Measurements from ENCODE around the gene SPSB4. TPM values are rescaled to one million over a fixed set of nuclear protein-coding genes. Genes with fewer than 3 reads are reported as not detected.

Gene SPSB4
- total RNA-seq, 3 donors from 2014 or later = not detected

GRCh38 chr3:141091426-141091825, 40.3 kb downstream of the SPSB4 start:
- Mint-ChIP-seq H3K36me3 (ENCODE audit: insufficient read depth) (no peaks in the 10 kb centered on the region), H3K4me1 (ENCODE audit: low read depth) (no peaks in the 10 kb centered on the region), H3K27me3 (ENCODE audit: low read depth) (no peaks in the 10 kb centered on the region), H3K9me3 (no peaks in the 10 kb centered on the region), H3K4me3 (no peak overlapping the region)
- ATAC-seq (no peak), DNase-seq (no peak)

GRCh38 chr3:141092663-141093062, 41.5 kb downstream of the SPSB4 start:
- H3K4me1 Mint-ChIP-seq (ENCODE audit: low read depth) = no peaks in the 10 kb centered on the region
- no peak overlapping the region for H3K4me3 Mint-ChIP-seq
- H3K36me3 Mint-ChIP-seq (ENCODE audit: insufficient read depth) = no peaks in the 10 kb centered on the region
- H3K9me3 Mint-ChIP-seq = no peaks in the 10 kb centered on the region
- H3K27me3 Mint-ChIP-seq (ENCODE audit: low read depth) = no peaks in the 10 kb centered on the region
- ATAC-seq (no peak), DNase-seq (no peak)

GRCh38 chr3:141093397-141093796, 42.2 kb downstream of the SPSB4 start:
- H3K9me3 Mint-ChIP-seq = no peaks in the 10 kb centered on the region
- no peak overlapping the region for H3K4me3 Mint-ChIP-seq
- H3K4me1 Mint-ChIP-seq (ENCODE audit: low read depth) = no peaks in the 10 kb centered on the region
- DNase-seq (no peak), ATAC-seq (no peak)
- H3K36me3 Mint-ChIP-seq (ENCODE audit: insufficient read depth) = no peaks in the 10 kb centered on the region
- no peaks in the 10 kb centered on the region for H3K27me3 Mint-ChIP-seq (ENCODE audit: low read depth)

- no peak for DNase-seq
- H3K36me3 Mint-ChIP-seq (ENCODE audit: insufficient read depth) = no peaks in the 10 kb centered on the region
- ATAC-seq = no peak
- no peak overlapping the region for H3K4me3 Mint-ChIP-seq
- H3K9me3 Mint-ChIP-seq = no peaks in the 10 kb centered on the region
- H3K27me3 Mint-ChIP-seq (ENCODE audit: low read depth) = no peaks in the 10 kb centered on the region
- no peaks in the 10 kb centered on the region for H3K4me1 Mint-ChIP-seq (ENCODE audit: low read depth)
Observed at GRCh38 chr3:141093971-141094684, 43.0 kb downstream of the SPSB4 start.

GRCh38 chr3:141094790-141095545, 43.8 kb downstream of the SPSB4 start:
- Mint-ChIP-seq H3K36me3 (ENCODE audit: insufficient read depth) (no peaks in the 10 kb centered on the region), H3K4me1 (ENCODE audit: low read depth) (no peaks in the 10 kb centered on the region)
- ATAC-seq = no peak

GRCh38 chr3:141095546-141095937, 44.4 kb downstream of the SPSB4 start:
- H3K9me3 Mint-ChIP-seq = no peaks in the 10 kb centered on the region
- no peaks in the 10 kb centered on the region for H3K36me3 Mint-ChIP-seq (ENCODE audit: insufficient read depth)
- ATAC-seq (no peak), DNase-seq (no peak)
- no peak overlapping the region for H3K4me3 Mint-ChIP-seq
- H3K4me1 Mint-ChIP-seq (ENCODE audit: low read depth) = no peaks in the 10 kb centered on the region
- H3K27me3 Mint-ChIP-seq (ENCODE audit: low read depth) = peaks cover 3% of the 10 kb centered on the region

More at GRCh38 chr3:141094790-141095545, 43.8 kb downstream of the SPSB4 start:
- Mint-ChIP-seq H3K27me3 (ENCODE audit: low read depth) (peaks cover under 1% of the 10 kb centered on the region), H3K9me3 (no peaks in the 10 kb centered on the region), H3K4me3 (no peak overlapping the region)
- no peak for DNase-seq

GRCh38 chr3:141096164-141096563, 45.0 kb downstream of the SPSB4 start:
- no peak for DNase-seq
- no peak for ATAC-seq
- no peaks in the 10 kb centered on the region for H3K4me1 Mint-ChIP-seq (ENCODE audit: low read depth)
- no peak overlapping the region for H3K4me3 Mint-ChIP-seq
- H3K9me3 Mint-ChIP-seq = no peaks in the 10 kb centered on the region
- H3K27me3 Mint-ChIP-seq (ENCODE audit: low read depth) = peaks cover 3% of the 10 kb centered on the region
- no peaks in the 10 kb centered on the region for H3K36me3 Mint-ChIP-seq (ENCODE audit: insufficient read depth)

GRCh38 chr3:141096981-141097380, 45.8 kb downstream of the SPSB4 start:
- Mint-ChIP-seq H3K36me3 (ENCODE audit: insufficient read depth) (no peaks in the 10 kb centered on the region), H3K9me3 (no peaks in the 10 kb centered on the region), H3K27me3 (ENCODE audit: low read depth) (peaks cover 3% of the 10 kb centered on the region), H3K4me3 (no peak overlapping the region), H3K4me1 (ENCODE audit: low read depth) (no peaks in the 10 kb centered on the region)
- ATAC-seq (no peak), DNase-seq (no peak)

GRCh38 chr3:141100112-141100511, 49.0 kb downstream of the SPSB4 start:
- Mint-ChIP-seq H3K4me1 (ENCODE audit: low read depth) (no peaks in the 10 kb centered on the region), H3K36me3 (ENCODE audit: insufficient read depth) (no peaks in the 10 kb centered on the region), H3K27me3 (ENCODE audit: low read depth) (peaks cover 3% of the 10 kb centered on the region), H3K9me3 (no peaks in the 10 kb centered on the region), H3K4me3 (no peak overlapping the region)
- DNase-seq = no peak
- no peak for ATAC-seq

- Mint-ChIP-seq H3K36me3 (ENCODE audit: insufficient read depth) (no peaks in the 10 kb centered on the region), H3K4me3 (no peak overlapping the region), H3K27me3 (ENCODE audit: low read depth) (peaks cover 3% of the 10 kb centered on the region), H3K4me1 (ENCODE audit: low read depth) (no peaks in the 10 kb centered on the region), H3K9me3 (no peaks in the 10 kb centered on the region)
- DNase-seq (no peak), ATAC-seq (no peak)
Observed at GRCh38 chr3:141100531-141101320, 49.6 kb downstream of the SPSB4 start.

- ATAC-seq = no peak
- H3K4me1 Mint-ChIP-seq (ENCODE audit: low read depth) = no peaks in the 10 kb centered on the region
Observed at GRCh38 chr3:141102372-141102771, 51.2 kb downstream of the SPSB4 start.

GRCh38 chr3:141103067-141103466, 51.9 kb downstream of the SPSB4 start:
- Mint-ChIP-seq H3K36me3 (ENCODE audit: insufficient read depth) (no peaks in the 10 kb centered on the region), H3K4me3 (no peak overlapping the region), H3K4me1 (ENCODE audit: low read depth) (no peaks in the 10 kb centered on the region), H3K27me3 (ENCODE audit: low read depth) (peaks cover 3% of the 10 kb centered on the region), H3K9me3 (no peaks in the 10 kb centered on the region)
- DNase-seq (no peak), ATAC-seq (no peak)

More at GRCh38 chr3:141102372-141102771, 51.2 kb downstream of the SPSB4 start:
- Mint-ChIP-seq H3K27me3 (ENCODE audit: low read depth) (peaks cover 3% of the 10 kb centered on the region), H3K4me3 (no peak overlapping the region), H3K9me3 (no peaks in the 10 kb centered on the region), H3K36me3 (ENCODE audit: insufficient read depth) (no peaks in the 10 kb centered on the region)
- no peak for DNase-seq

GRCh38 chr3:141103503-141103902, 52.4 kb downstream of the SPSB4 start:
- ATAC-seq = no peak
- H3K4me3 Mint-ChIP-seq = no peak overlapping the region
- no peaks in the 10 kb centered on the region for H3K36me3 Mint-ChIP-seq (ENCODE audit: insufficient read depth)
- no peaks in the 10 kb centered on the region for H3K9me3 Mint-ChIP-seq
- no peak for DNase-seq
- H3K27me3 Mint-ChIP-seq (ENCODE audit: low read depth) = peaks cover 3% of the 10 kb centered on the region
- no peaks in the 10 kb centered on the region for H3K4me1 Mint-ChIP-seq (ENCODE audit: low read depth)

GRCh38 chr3:141104151-141104821, 53.1 kb downstream of the SPSB4 start:
- ATAC-seq (no peak), DNase-seq (no peak)
- Mint-ChIP-seq H3K27me3 (ENCODE audit: low read depth) (peaks cover 5% of the 10 kb centered on the region), H3K4me3 (no peak overlapping the region), H3K4me1 (ENCODE audit: low read depth) (no peaks in the 10 kb centered on the region), H3K9me3 (no peaks in the 10 kb centered on the region), H3K36me3 (ENCODE audit: insufficient read depth) (no peaks in the 10 kb centered on the region)

Measured in activated T-cell treated with anti-CD3 and anti-CD28 coated beads, Interleukin-2, amount 50 U/mL, for 4 hours (primary cell).